Lung (tissue), 12 donors: ENCODE measurements around the gene FRMD5. TPM values are rescaled to one million over a fixed set of nuclear protein-coding genes. Genes with fewer than 3 reads are reported as not detected.
"Not testable (repeated sequence)": the region's sequence is repeated elsewhere in the genome, so short reads cannot be mapped to it uniquely, and the experiment has no call there.

Source experiments
- ATAC-seq: fragments of 200-7000 bp; cut with Tn5 transposase; one replicate; pipeline ENCODE4 v1.9.1; 2020; ENCODE audit warnings: moderate number of reproducible peaks; ENCODE audit not compliant: insufficient read depth, low FRiP score
- DNase-seq, 3 donors: peaks; one replicate each; pipeline ENCODE4 v3.0.0-alpha.2; 2013 to 2017
- H3K27ac ChIP-seq, 2 donors: one replicate each; pipeline ENCODE4 v1.5.1; 2013; ENCODE audit warnings: mild to moderate bottlenecking in 2 of 2, moderate library complexity in 2 of 2, control low read depth in 1 of 2, inconsistent platforms in 1 of 2, low read depth in 1 of 2, low read length in 1 of 2
- H3K27me3 ChIP-seq, 3 donors: one replicate each; pipeline ENCODE4 v1.5.1; 2013; ENCODE audit warnings: low read length in 2 of 3; ENCODE audit not compliant: control insufficient read depth in 3 of 3, insufficient read depth in 3 of 3
- H3K36me3 ChIP-seq, 4 donors: one replicate each; pipeline ENCODE4 v1.5.1; 2013; ENCODE audit warnings: low read length in 4 of 4, mild to moderate bottlenecking in 1 of 4, moderate library complexity in 1 of 4; ENCODE audit not compliant: control insufficient read depth in 4 of 4, insufficient read depth in 4 of 4
- H3K4me1 ChIP-seq, 5 donors: one replicate each; pipeline ENCODE4 v1.5.1; 2013; ENCODE audit warnings: low read length in 5 of 5, mild to moderate bottlenecking in 2 of 5, moderate library complexity in 1 of 5; ENCODE audit not compliant: control insufficient read depth in 5 of 5, insufficient read depth in 5 of 5
- H3K4me3 ChIP-seq: one replicate; pipeline ENCODE4 v1.5.1; 2013; ENCODE audit warnings: mild to moderate bottlenecking, control low read depth, moderate library complexity
- H3K9ac ChIP-seq, 2 donors: one replicate each; pipeline ENCODE4 v1.5.1; 2013; ENCODE audit warnings: low read length in 2 of 2, control low read depth in 1 of 2; ENCODE audit not compliant: insufficient read depth in 1 of 2
- H3K9me3 ChIP-seq, 4 donors: one replicate each; pipeline ENCODE4 v1.5.1; 2013; ENCODE audit warnings: low read length in 3 of 4, mild to moderate bottlenecking in 1 of 4, moderate library complexity in 1 of 4; ENCODE audit not compliant: control insufficient read depth in 4 of 4, insufficient read depth in 3 of 4
- WGBS, 2 donors: extraction: QIAGEN DNeasy Blood & Tissue Kit; methylation state at CpG; one replicate each; pipeline ENCODE4 v1.1.7; 2013; 5-methylcytosine and 5-hydroxymethylcytosine counted together
- polyA plus RNA-seq, 2 donors: library from polyadenylated mRNA; stranded (reverse); fragments of 200-250 nt; gene quantifications; one replicate each; pipeline ENCODE4 v1.2.1, GENCODE V29; 2013
- total RNA-seq, 2 donors: library from RNA; depleted of rRNA in 1 of 2; stranded (reverse); fragments of >200 nt in 1 of 2; gene quantifications; one replicate each; pipeline ENCODE4 v1.2.1, GENCODE V29; 2014 to 2021
- TF ChIP-seq, protein P1 (sequence below): IDR thresholded peaks from 2 replicates; pipeline ENCODE4 v1.5.1; 2012; ENCODE audit warnings: mild to moderate bottlenecking; ENCODE audit errors: control extremely low read depth, extremely low read depth
- donor health status: control.
- donor health status: control.
- donor health status: Bipolar disorder and iron deficiency.
- donor health status: healthy.
- donor health status: DM: yes; HTN: yes; CAD: no.

The FRMD5 gene
- total and polyA plus RNA-seq, 4 donors, result 0.10 to 1.1 (median 0.67) TPM

DNA sequence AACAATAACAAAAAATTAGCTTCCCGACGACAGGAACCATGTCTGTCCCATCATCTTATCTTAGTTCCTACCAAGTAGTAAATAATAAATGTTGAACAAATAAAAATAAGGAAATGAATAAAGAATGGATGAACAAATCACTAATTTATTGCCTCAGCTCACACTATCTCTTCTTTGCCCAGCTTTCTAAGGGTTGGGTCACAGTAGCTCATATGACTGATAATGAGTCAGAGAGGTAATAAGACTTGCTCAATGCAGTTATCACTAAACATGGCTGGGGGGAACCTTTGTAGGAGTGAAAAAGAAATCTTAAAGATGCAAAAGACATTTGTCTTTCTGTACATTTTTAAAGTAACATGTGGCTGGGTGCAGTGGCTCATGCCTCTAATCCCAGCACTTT, 186.0 kb downstream of the FRMD5 start:
- Histone ChIP-seq H3K27ac (no peak overlapping the region), H3K9ac (no peak overlapping the region), H3K4me1 (no peaks in the 10 kb centered on the region), H3K27me3 (no peaks in the 10 kb centered on the region), H3K4me3 (no peak overlapping the region), H3K36me3 (no peaks in the 10 kb centered on the region), H3K9me3 (no peaks in the 10 kb centered on the region)
- ATAC-seq (no peak), DNase-seq (no peak)
- TF ChIP-seq, protein P1, sequence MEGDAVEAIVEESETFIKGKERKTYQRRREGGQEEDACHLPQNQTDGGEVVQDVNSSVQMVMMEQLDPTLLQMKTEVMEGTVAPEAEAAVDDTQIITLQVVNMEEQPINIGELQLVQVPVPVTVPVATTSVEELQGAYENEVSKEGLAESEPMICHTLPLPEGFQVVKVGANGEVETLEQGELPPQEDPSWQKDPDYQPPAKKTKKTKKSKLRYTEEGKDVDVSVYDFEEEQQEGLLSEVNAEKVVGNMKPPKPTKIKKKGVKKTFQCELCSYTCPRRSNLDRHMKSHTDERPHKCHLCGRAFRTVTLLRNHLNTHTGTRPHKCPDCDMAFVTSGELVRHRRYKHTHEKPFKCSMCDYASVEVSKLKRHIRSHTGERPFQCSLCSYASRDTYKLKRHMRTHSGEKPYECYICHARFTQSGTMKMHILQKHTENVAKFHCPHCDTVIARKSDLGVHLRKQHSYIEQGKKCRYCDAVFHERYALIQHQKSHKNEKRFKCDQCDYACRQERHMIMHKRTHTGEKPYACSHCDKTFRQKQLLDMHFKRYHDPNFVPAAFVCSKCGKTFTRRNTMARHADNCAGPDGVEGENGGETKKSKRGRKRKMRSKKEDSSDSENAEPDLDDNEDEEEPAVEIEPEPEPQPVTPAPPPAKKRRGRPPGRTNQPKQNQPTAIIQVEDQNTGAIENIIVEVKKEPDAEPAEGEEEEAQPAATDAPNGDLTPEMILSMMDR, result no peak
- WGBS, 2 donors, result 79 to 85% methylated on average over 2 of the region's 2 CpGs

DNA sequence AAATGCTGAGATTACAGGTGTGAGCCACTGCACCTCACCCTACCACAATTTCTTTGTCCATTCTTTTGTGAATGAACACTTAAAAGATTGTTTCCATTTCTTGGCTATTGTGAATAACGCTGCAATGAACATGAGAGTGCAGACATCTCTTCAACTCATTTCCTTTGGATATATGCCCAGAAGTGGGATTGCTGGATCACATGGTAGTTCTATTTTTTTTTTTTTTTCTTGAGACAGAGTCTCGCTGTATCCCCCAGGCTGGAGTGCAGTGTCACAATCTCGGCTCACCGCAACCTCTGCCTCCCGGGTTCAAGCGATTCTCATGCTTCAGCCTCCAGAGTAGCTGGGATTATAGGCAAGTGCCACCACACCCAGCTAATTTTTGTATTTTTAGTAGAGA, 194.8 kb downstream of the FRMD5 start:
- not testable (repeated sequence) for ATAC-seq, H3K27me3 ChIP-seq

GRCh38 chr15:43998607-43999006, 196.5 kb downstream of the FRMD5 start:
- no peak overlapping the region for H3K9ac ChIP-seq
- no peak overlapping the region for H3K4me3 ChIP-seq
- no peaks in the 10 kb centered on the region for H3K9me3 ChIP-seq
- 49 to 68% methylated on average over 4 of the region's 4 CpGs for WGBS, 2 donors
- peaks cover 0 to 4% (median 3%) of the 10 kb centered on the region in 5 donors for H3K4me1 ChIP-seq
- peak overlapping the region in 1 of 2 donors; percentile 5 for H3K27ac ChIP-seq
- ATAC-seq (no peak), DNase-seq (peak in 2 of 3 donors; percentile 19 to 20)
- no peaks in the 10 kb centered on the region for H3K27me3 ChIP-seq
- H3K36me3 ChIP-seq, result no peaks in the 10 kb centered on the region
- TF ChIP-seq, protein P1, result no peak

More for the DNA sequence above, 194.8 kb downstream of the FRMD5 start:
- 23 to 31% methylated on average over 6 of the region's 6 CpGs for WGBS, 2 donors
- H3K36me3 ChIP-seq, H3K4me1 ChIP-seq, H3K4me3 ChIP-seq, H3K27ac ChIP-seq, H3K9ac ChIP-seq, H3K9me3 ChIP-seq: not testable (repeated sequence)
- DNase-seq, result peak in 2 of 3 donors; percentile 79 to 91

GRCh38 chr15:43991206-43991605, 203.9 kb downstream of the FRMD5 start:
- Histone ChIP-seq H3K4me1 (no peaks in the 10 kb centered on the region), H3K4me3 (no peak overlapping the region), H3K9ac (no peak overlapping the region), H3K36me3 (no peaks in the 10 kb centered on the region), H3K27ac (no peak overlapping the region), H3K27me3 (no peaks in the 10 kb centered on the region), H3K9me3 (peaks cover 0 to 2% (median 0%) of the 10 kb centered on the region in 4 donors)
- ATAC-seq (no peak), DNase-seq (no peak)
- TF ChIP-seq, protein P1, result no peak
- 84 to 86% methylated on average over 2 of the region's 2 CpGs for WGBS, 2 donors
